ENCODE measurements around the gene TMEM170A. TPM values are rescaled to one million over a fixed set of nuclear protein-coding genes. Genes with fewer than 3 reads are reported as not detected.
"Not testable (repeated sequence)": the region's sequence is repeated elsewhere in the genome, so short reads cannot be mapped to it uniquely, and the experiment has no call there.

The TMEM170A gene
- total RNA-seq, 1 experiment from 2014 or later, result 31.4 TPM

DNA sequence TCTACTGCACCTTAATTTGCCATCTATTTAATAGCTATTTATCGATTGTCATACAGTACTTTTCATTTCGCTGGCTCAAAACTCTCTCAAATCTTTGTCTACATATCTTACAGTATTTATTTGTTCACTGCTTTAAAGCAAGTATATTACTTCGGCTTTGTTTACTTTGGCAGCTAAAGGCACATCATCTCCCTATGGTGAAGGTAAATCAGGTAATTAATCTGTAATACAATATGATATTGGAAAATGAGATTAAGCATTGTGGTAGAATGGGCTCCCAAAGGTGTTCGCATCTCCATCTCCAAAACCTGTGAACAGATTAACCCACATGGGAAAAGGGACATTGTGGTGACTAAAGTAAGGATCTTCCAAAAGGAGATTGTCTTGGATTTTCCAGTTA is 6.5 kb downstream of the TMEM170A start:
- Histone ChIP-seq H2AFZ (no peak overlapping the region), H3K4me3 (no peak overlapping the region), H3K27me3 (ENCODE audit: insufficient read depth, low read depth) (no peaks in the 10 kb centered on the region), H3K9me2 (ENCODE audit: insufficient read depth) (no peaks in the 10 kb centered on the region), H3K9me3 (ENCODE audit: insufficient read depth, low read depth) (no peaks in the 10 kb centered on the region), H3K36me3 (ENCODE audit: low read depth) (0 out of 2 replicates have a peak, but pooled peaks cover 6% of the 10 kb centered on the region), H3K79me2 (ENCODE audit: low read depth) (peaks cover 95% of the 10 kb centered on the region), H3F3A (ENCODE audit: insufficient read depth, low read depth) (no peaks in the 10 kb centered on the region), H4K20me1 (ENCODE audit: insufficient read depth) (peaks cover 55% of the 10 kb centered on the region), H3K27ac (no peak overlapping the region), H3K4me2 (no peak overlapping the region), H3K4me1 (replicated peaks; ENCODE audit: insufficient read depth) (peaks cover 17% of the 10 kb centered on the region)
- no TSS peak for BruUV-seq (replicated peaks)
- TF ChIP-seq, protein P1, sequence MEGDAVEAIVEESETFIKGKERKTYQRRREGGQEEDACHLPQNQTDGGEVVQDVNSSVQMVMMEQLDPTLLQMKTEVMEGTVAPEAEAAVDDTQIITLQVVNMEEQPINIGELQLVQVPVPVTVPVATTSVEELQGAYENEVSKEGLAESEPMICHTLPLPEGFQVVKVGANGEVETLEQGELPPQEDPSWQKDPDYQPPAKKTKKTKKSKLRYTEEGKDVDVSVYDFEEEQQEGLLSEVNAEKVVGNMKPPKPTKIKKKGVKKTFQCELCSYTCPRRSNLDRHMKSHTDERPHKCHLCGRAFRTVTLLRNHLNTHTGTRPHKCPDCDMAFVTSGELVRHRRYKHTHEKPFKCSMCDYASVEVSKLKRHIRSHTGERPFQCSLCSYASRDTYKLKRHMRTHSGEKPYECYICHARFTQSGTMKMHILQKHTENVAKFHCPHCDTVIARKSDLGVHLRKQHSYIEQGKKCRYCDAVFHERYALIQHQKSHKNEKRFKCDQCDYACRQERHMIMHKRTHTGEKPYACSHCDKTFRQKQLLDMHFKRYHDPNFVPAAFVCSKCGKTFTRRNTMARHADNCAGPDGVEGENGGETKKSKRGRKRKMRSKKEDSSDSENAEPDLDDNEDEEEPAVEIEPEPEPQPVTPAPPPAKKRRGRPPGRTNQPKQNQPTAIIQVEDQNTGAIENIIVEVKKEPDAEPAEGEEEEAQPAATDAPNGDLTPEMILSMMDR (conservative IDR thresholded peaks at IDR 0.05), result no peak
- TF ChIP-seq EZH2 (IDR thresholded peaks at IDR 0.05; ENCODE audit: low read depth), result no peak
- intact Hi-C loops (cut with micrococcal nuclease; ENCODE audit: unreplicated experiment), result no loop called here
- POLR2A ChIA-PET (ENCODE audit: unreplicated experiment), result no interaction called here
- DNase-seq, result no peak
- CTCF ChIA-PET, result no interaction called here

DNA sequence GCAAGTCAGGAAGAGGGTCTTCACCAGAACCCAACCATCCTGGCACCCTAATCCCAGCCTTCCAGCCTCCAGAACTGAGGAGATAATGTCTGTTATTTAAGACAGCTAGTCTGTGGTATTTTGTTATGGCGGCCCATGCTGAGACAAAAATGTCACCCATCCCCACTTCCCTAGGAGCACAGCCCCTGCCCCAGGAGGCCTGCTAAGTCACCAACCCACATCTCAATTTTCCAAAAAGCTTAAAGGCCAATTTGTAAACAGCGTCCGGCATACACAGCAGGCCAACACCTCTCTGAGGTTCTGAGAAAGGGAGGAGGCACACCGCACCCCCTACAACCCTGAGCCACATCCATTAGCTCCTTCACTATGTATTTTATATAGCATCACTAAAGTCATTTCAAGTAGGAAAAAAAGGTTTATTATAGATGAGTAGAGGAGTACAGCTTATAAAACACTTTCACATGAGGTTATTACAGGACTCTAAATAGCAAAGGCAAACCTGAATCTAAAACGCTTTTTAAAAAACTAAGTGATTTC is 6.9 kb downstream of the TMEM170A start:
- TF ChIP-seq, protein P1 (conservative IDR thresholded peaks at IDR 0.05), result no peak
- TF ChIP-seq EZH2 (IDR thresholded peaks at IDR 0.05; ENCODE audit: low read depth), result no peak
- POLR2A ChIA-PET (ENCODE audit: unreplicated experiment), result no interaction called here
- intact Hi-C loops (cut with micrococcal nuclease; ENCODE audit: unreplicated experiment), result no loop called here
- H3K27me3 ChIP-seq (ENCODE audit: insufficient read depth, low read depth), result no peaks in the 10 kb centered on the region
- CTCF ChIA-PET, result no interaction called here
- H2AFZ ChIP-seq, result no peak overlapping the region
- no peaks in the 10 kb centered on the region for H3K9me2 ChIP-seq (ENCODE audit: insufficient read depth)
- 0 out of 2 replicates have a peak, but pooled peaks cover 6% of the 10 kb centered on the region for H3K36me3 ChIP-seq (ENCODE audit: low read depth)
- no peak overlapping the region for H3K27ac ChIP-seq
- no peak for DNase-seq
- peaks cover 95% of the 10 kb centered on the region for H3K79me2 ChIP-seq (ENCODE audit: low read depth)
- H4K20me1 ChIP-seq (ENCODE audit: insufficient read depth), result peaks cover 51% of the 10 kb centered on the region
- no peaks in the 10 kb centered on the region for H3K9me3 ChIP-seq (ENCODE audit: insufficient read depth, low read depth)
- BruUV-seq (replicated peaks), result no TSS peak
- H3K4me2 ChIP-seq, result no peak overlapping the region
- peaks cover 12% of the 10 kb centered on the region for H3K4me1 ChIP-seq (replicated peaks; ENCODE audit: insufficient read depth)
- no peaks in the 10 kb centered on the region for H3F3A ChIP-seq (ENCODE audit: insufficient read depth, low read depth)
- no peak overlapping the region for H3K4me3 ChIP-seq

DNA sequence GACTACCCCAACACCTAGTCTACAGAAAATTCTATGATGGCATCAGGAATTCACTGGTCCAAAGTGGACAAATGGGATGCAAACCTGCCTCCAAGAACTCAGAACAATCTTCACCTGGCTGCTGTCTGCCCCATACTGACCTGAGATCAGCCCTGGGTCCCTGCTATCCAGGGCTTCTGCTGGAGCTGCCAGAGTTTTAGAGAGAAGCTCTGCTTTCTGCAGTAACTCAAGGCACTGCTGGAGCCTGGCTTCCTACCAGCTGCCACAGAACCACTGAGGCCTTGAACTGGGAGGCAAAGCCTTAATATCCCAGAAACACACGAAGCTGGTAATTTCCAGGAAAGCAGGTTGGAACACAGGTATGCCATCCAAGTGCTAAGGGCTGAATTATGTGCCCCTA is 7.5 kb downstream of the TMEM170A start:
- H2AFZ ChIP-seq, result no peak overlapping the region
- no peak overlapping the region for H3K4me3 ChIP-seq
- DNase-seq, result no peak
- H3K27me3 ChIP-seq (ENCODE audit: insufficient read depth, low read depth), result no peaks in the 10 kb centered on the region
- H3K4me2 ChIP-seq, result no peak overlapping the region
- no peak overlapping the region for H3K27ac ChIP-seq
- H3K9me3 ChIP-seq (ENCODE audit: insufficient read depth, low read depth), result no peaks in the 10 kb centered on the region
- CTCF ChIA-PET, result no interaction called here
- TF ChIP-seq EZH2 (IDR thresholded peaks at IDR 0.05; ENCODE audit: low read depth), result no peak
- TF ChIP-seq, protein P1 (conservative IDR thresholded peaks at IDR 0.05), result no peak
- 0 out of 2 replicates have a peak, but pooled peaks cover 6% of the 10 kb centered on the region for H3K36me3 ChIP-seq (ENCODE audit: low read depth)
- peaks cover 45% of the 10 kb centered on the region for H4K20me1 ChIP-seq (ENCODE audit: insufficient read depth)
- POLR2A ChIA-PET (ENCODE audit: unreplicated experiment), result no interaction called here
- no TSS peak for BruUV-seq (replicated peaks)
- intact Hi-C loops (cut with micrococcal nuclease; ENCODE audit: unreplicated experiment), result no loop called here
- H3K79me2 ChIP-seq (ENCODE audit: low read depth), result peaks cover 89% of the 10 kb centered on the region
- no peaks in the 10 kb centered on the region for H3F3A ChIP-seq (ENCODE audit: insufficient read depth, low read depth)
- H3K4me1 ChIP-seq (replicated peaks; ENCODE audit: insufficient read depth), result 0 out of 2 replicates have a peak, but pooled peaks cover 7% of the 10 kb centered on the region
- no peaks in the 10 kb centered on the region for H3K9me2 ChIP-seq (ENCODE audit: insufficient read depth)

DNA sequence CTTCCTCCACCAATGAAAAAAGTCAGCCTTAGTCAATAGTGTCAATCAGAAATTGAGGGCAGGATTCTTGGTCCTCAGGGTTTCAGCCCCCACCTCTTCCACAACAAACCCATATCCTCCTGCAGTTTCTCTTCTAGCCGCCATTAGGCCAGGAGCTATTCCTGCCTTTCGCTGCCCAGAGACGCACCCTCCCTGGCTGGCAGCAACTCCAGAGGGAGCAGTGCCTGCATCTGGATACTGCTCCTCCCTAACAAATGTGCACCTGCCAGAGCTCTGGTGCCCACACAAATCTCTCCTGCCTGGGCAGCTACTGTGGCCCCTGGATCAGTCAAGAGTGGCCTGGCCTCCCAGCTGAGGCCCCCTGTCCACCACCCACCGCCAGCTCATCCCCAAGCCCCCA is 8.0 kb downstream of the TMEM170A start:
- DNase-seq; H3K9me3 ChIP-seq (ENCODE audit: insufficient read depth, low read depth); CTCF ChIA-PET; BruUV-seq (replicated peaks); H3K9me2 ChIP-seq (ENCODE audit: insufficient read depth); H3K4me2 ChIP-seq; H3K27me3 ChIP-seq (ENCODE audit: insufficient read depth, low read depth); intact Hi-C loops (cut with micrococcal nuclease; ENCODE audit: unreplicated experiment); H3K27ac ChIP-seq; H2AFZ ChIP-seq; H3K4me1 ChIP-seq (replicated peaks; ENCODE audit: insufficient read depth); H3K4me3 ChIP-seq; H3F3A ChIP-seq (ENCODE audit: insufficient read depth, low read depth); H3K36me3 ChIP-seq (ENCODE audit: low read depth): not testable (repeated sequence)
- Histone ChIP-seq H4K20me1 (ENCODE audit: insufficient read depth) (peaks cover 40% of the 10 kb centered on the region), H3K79me2 (ENCODE audit: low read depth) (peaks cover 84% of the 10 kb centered on the region)
- POLR2A ChIA-PET (ENCODE audit: unreplicated experiment), result interaction anchor here (0.7 kb wide), 1 partner anchor 66 kb away, joined by 3 read pairs; no protein-coding TSS in a partner anchor
